HL-60 (cell line): Measurements from ENCODE around the gene LINC00305.

Experiments used
- CTCF ChIP-seq: IDR thresholded peaks from one replicate; pipeline ENCODE4 v1.5.1; 2011; ENCODE audit warnings: low read length, control low read depth, inconsistent platforms; ENCODE audit not compliant: insufficient read depth
- GABPA ChIP-seq: IDR thresholded peaks from 2 replicates; pipeline ENCODE4 v1.6.1; 2012; ENCODE audit warnings: low read depth
- POLR2AphosphoS5 ChIP-seq: IDR thresholded peaks from 2 replicates; pipeline ENCODE4 v1.6.1; 2012; ENCODE audit warnings: low read depth
- TF ChIP-seq, protein P1 (sequence below): IDR thresholded peaks from 2 replicates; pipeline ENCODE4 v1.6.1; 2012; ENCODE audit warnings: low read depth; ENCODE audit not compliant: insufficient replicate concordance

DNA sequence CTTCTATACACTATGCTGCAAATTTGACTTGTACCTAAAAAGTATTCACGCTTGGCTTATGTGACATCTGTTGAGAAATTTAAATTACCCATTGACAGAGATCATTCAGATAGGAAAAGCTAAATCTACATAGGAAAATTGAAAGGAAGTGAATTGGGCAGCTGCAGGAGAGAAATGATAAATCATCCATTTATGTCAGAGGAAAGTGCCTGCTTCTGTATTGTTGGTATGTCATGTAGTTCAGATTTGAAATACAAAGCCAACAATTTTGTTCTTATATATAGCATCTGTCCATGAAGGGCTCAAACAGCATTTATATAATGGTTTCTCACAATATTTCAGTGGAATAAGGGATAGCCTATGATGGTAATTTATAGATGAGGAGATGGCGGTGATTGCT lies 17.6 kb downstream of the LINC00305 start:
- TF ChIP-seq CTCF (no peak), POLR2AphosphoS5 (no peak), GABPA (no peak)
- TF ChIP-seq, protein P1, sequence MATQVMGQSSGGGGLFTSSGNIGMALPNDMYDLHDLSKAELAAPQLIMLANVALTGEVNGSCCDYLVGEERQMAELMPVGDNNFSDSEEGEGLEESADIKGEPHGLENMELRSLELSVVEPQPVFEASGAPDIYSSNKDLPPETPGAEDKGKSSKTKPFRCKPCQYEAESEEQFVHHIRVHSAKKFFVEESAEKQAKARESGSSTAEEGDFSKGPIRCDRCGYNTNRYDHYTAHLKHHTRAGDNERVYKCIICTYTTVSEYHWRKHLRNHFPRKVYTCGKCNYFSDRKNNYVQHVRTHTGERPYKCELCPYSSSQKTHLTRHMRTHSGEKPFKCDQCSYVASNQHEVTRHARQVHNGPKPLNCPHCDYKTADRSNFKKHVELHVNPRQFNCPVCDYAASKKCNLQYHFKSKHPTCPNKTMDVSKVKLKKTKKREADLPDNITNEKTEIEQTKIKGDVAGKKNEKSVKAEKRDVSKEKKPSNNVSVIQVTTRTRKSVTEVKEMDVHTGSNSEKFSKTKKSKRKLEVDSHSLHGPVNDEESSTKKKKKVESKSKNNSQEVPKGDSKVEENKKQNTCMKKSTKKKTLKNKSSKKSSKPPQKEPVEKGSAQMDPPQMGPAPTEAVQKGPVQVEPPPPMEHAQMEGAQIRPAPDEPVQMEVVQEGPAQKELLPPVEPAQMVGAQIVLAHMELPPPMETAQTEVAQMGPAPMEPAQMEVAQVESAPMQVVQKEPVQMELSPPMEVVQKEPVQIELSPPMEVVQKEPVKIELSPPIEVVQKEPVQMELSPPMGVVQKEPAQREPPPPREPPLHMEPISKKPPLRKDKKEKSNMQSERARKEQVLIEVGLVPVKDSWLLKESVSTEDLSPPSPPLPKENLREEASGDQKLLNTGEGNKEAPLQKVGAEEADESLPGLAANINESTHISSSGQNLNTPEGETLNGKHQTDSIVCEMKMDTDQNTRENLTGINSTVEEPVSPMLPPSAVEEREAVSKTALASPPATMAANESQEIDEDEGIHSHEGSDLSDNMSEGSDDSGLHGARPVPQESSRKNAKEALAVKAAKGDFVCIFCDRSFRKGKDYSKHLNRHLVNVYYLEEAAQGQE: no peak
